ENCODE measurements around the gene RALGAPA2.

Gene RALGAPA2

GRCh38 chr20:20454850-20455627 lies 257.4 kb downstream of the RALGAPA2 start:
- DNase-seq = no peak

GRCh38 chr20:20454367-20454766 lies 258.1 kb downstream of the RALGAPA2 start:
- no peak for DNase-seq

- peak; percentile 69 for DNase-seq
Measured at GRCh38 chr20:20452254-20452676, 260.2 kb downstream of the RALGAPA2 start.

- DNase-seq = no peak
Measured at GRCh38 chr20:20450521-20450920, 261.9 kb downstream of the RALGAPA2 start.

GRCh38 chr20:20448881-20449280 lies 263.6 kb downstream of the RALGAPA2 start:
- no peak for DNase-seq

GRCh38 chr20:20447196-20447595 lies 265.2 kb downstream of the RALGAPA2 start:
- no peak for DNase-seq

GRCh38 chr20:20446425-20447015 lies 265.9 kb downstream of the RALGAPA2 start:
- no peak for DNase-seq

GRCh38 chr20:20446001-20446400 lies 266.4 kb downstream of the RALGAPA2 start:
- DNase-seq = no peak

- no peak for DNase-seq
Measured at GRCh38 chr20:20443504-20443903, 268.9 kb downstream of the RALGAPA2 start.

GRCh38 chr20:20442466-20442865 lies 270.0 kb downstream of the RALGAPA2 start:
- no peak for DNase-seq

- no peak for DNase-seq
Measured at GRCh38 chr20:20440886-20441658, 271.4 kb downstream of the RALGAPA2 start.

- peak; percentile 77 for DNase-seq
Measured at GRCh38 chr20:20440481-20440880, 272.0 kb downstream of the RALGAPA2 start.

- peak; percentile 97 for DNase-seq
Measured at GRCh38 chr20:20439602-20440190, 272.7 kb downstream of the RALGAPA2 start.

- no peak for DNase-seq
Measured at GRCh38 chr20:20437314-20437713, 275.1 kb downstream of the RALGAPA2 start.

- DNase-seq = no peak
Measured at GRCh38 chr20:20436689-20437088, 275.8 kb downstream of the RALGAPA2 start.

- no peak for DNase-seq
Measured at GRCh38 chr20:20435453-20435852, 277.0 kb downstream of the RALGAPA2 start.

GRCh38 chr20:20432618-20433286 lies 279.7 kb downstream of the RALGAPA2 start:
- no peak for DNase-seq

- no peak for DNase-seq
Measured at GRCh38 chr20:20430066-20430465, 282.4 kb downstream of the RALGAPA2 start.

- DNase-seq = no peak
Measured at GRCh38 chr20:20428067-20428466, 284.4 kb downstream of the RALGAPA2 start.

- DNase-seq = no peak
Measured at GRCh38 chr20:20427227-20427864, 285.1 kb downstream of the RALGAPA2 start.

GRCh38 chr20:20426655-20426907 lies 285.9 kb downstream of the RALGAPA2 start:
- DNase-seq = no peak

GRCh38 chr20:20425823-20426654 lies 286.4 kb downstream of the RALGAPA2 start:
- DNase-seq = no peak

All from NCI-H1436 treated with DMSO at 0.1 percent for 48 hours (cell line).